Skeletal muscle satellite cell (primary cell): ENCODE measurements around the gene PRRG1. TPM values are rescaled to one million over a fixed set of nuclear protein-coding genes. Genes with fewer than 3 reads are reported as not detected.
A peak's percentile ranks its signal among the peaks of the same experiment; 100 is the strongest.
"Not testable (repeated sequence)": the region's sequence is repeated elsewhere in the genome, so short reads cannot be mapped to it uniquely, and the experiment has no call there.

ENCODE experiments used
- H3K27me3 ChIP-seq: 2 replicates; pipeline ENCODE4 v1.7.0; 2013; ENCODE audit warnings: low read length; ENCODE audit not compliant: control insufficient read depth, insufficient read depth
- H3K36me3 ChIP-seq: 2 replicates; pipeline ENCODE4 v1.7.0; 2013; ENCODE audit warnings: mild to moderate bottlenecking, control low read depth, low read length; ENCODE audit not compliant: insufficient read depth
- H3K4me1 ChIP-seq: 2 replicates; pipeline ENCODE4 v1.7.0; 2013; ENCODE audit warnings: low read length; ENCODE audit not compliant: control insufficient read depth, insufficient read depth
- H3K4me2 ChIP-seq: 2 replicates; pipeline ENCODE4 v1.7.0; 2013; ENCODE audit warnings: mild to moderate bottlenecking, low read length
- H3K4me3 ChIP-seq: 2 replicates; pipeline ENCODE4 v1.7.0; 2013; ENCODE audit warnings: low read length
- H3K9ac ChIP-seq: 2 replicates; pipeline ENCODE4 v1.7.0; 2013; ENCODE audit warnings: mild to moderate bottlenecking, low read depth, low read length, moderate library complexity
- H3K9me3 ChIP-seq: replicated peaks from 2 replicates; pipeline ENCODE4 v1.7.0; 2013; ENCODE audit warnings: mild to moderate bottlenecking, control low read depth, low read length
- total RNA-seq: library from RNA; depleted of rRNA; stranded (reverse); fragments of >200 nt; gene quantifications from 2 replicates; pipeline ENCODE4 v1.2.3, GENCODE V29; 2012; rRNA removed

Gene PRRG1
- total RNA-seq = 9.1 and 11.4 TPM in 2 replicates

DNA sequence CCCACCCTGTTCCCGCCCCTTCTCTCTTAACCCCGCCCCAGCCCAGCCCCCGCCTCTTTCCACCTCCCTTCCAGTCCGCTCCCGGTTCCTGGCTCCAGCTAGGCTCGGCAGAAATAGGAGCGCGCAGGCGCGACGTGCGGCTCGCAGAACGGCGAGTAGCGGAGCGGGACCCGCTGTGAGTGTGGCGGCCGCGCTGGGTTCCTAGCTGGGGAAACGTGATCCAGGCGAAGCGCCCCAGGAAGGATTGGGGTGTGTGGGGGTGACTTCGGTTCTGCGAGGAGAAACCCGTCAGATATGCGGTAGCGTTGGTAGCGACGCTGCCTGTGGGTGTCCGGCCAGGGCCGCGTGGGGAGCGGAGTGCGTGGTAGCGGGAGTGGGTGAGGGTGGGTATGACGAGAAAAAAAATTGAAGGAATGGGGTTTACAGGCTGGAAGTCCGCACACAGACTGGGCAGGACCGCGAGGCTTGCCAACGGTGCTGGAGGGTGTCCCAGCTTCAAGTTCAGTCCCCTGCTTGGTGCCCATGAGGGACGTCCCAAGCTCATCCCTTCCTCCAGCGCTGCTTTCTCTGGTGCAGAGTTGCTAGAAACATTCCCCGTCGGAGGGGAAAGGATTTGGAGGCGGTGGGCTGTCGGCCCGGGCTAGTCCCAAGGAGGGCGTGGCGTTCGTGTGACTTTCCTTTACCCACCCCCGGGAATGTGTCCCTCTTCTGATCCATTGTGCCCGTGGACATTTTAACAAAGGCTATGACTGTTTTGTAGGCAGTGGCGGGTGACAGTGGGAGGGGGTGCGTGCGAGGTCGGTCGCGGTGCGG lies at the start of gene PRRG1:
TSS of gene PRRG1 (plus strand) at position 144 of the 813 bp plus-strand sequence. CDS start 56,886 bp downstream, outside the sequence.
- peaks cover 8% of the 10 kb centered on the region for H3K4me1 ChIP-seq
- peak within 1 kb of the TSS; percentile 84 for H3K4me2 ChIP-seq
- peak within 1 kb of the TSS; percentile 89 for H3K9ac ChIP-seq
- peak within 1 kb of the TSS; percentile 90 for H3K4me3 ChIP-seq
- no peaks in the 10 kb centered on the region for H3K27me3 ChIP-seq
- no peaks in the 10 kb centered on the region for H3K9me3 ChIP-seq
- no peaks in the 10 kb centered on the region for H3K36me3 ChIP-seq

GRCh38 chrX:37302569-37302968 lies 46.6 kb upstream of the PRRG1 start:
- H3K27me3 ChIP-seq = no peaks in the 10 kb centered on the region
- H3K4me3 ChIP-seq = no peak overlapping the region
- no peaks in the 10 kb centered on the region for H3K4me1 ChIP-seq
- no peak overlapping the region for H3K4me2 ChIP-seq
- H3K9ac ChIP-seq = no peak overlapping the region
- no peaks in the 10 kb centered on the region for H3K9me3 ChIP-seq
- H3K36me3 ChIP-seq = no peaks in the 10 kb centered on the region

DNA sequence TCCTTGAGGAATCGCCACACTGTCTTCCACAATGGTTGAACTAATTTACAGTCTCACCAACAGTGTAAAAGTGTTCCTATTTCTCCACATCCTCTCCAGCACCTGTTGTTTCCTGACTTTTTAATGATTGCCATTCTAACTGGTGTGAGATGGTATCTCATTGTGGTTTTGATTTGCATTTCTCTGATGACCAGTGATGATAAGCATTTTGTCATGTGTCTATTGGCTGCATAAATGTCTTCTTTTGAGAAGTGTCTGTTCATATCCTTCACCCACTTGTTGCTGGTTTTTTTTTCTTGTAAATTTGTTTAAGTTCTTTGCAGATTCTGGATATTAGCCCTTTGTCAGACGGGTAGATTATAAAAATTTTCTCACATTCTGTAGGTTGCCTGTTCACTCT lies 43.9 kb upstream of the PRRG1 start:
- not testable (repeated sequence) for H3K36me3 ChIP-seq, H3K4me2 ChIP-seq, H3K4me1 ChIP-seq, H3K27me3 ChIP-seq, H3K9ac ChIP-seq, H3K4me3 ChIP-seq, H3K9me3 ChIP-seq

GRCh38 chrX:37314531-37314930 lies 34.6 kb upstream of the PRRG1 start:
- H3K9ac ChIP-seq = no peak overlapping the region
- H3K4me2 ChIP-seq = no peak overlapping the region
- H3K4me3 ChIP-seq = no peak overlapping the region

DNA sequence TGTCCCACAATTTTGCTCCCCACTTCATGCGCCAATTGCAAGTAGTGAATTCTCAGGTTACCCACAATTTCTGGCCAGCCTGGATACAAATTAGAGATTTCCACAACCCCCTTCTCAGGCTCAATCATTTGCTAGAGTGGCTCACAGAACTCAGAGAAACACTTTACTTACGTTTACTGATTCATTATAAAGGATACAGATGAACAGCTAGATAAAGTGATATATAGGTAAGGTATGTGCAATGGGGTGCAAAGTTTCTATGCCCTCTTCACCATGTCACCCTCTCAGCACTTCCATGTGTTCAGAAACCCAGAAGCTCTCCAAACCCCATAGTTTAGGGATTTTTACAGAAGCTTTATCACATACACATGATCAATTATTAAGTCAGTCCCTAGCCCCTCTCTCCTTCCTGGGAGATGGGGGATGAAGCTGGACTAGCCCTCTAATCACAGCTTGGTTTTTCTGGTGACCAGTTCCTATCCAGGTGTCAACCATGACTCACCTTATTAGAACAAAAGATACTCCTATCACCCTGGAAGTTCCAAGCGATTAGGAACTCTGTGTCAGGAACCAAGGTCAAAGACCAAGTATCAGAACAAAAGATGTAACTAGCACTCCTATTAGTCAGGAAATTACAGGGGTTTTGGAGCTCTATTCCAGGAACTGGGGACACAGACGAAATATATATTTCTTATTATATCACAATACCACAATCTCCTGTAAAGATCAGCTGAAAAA lies 33.5 kb upstream of the PRRG1 start:
- no peak overlapping the region for H3K9ac ChIP-seq
- H3K4me3 ChIP-seq = no peak overlapping the region

More at GRCh38 chrX:37314531-37314930, 34.6 kb upstream of the PRRG1 start:
- no peaks in the 10 kb centered on the region for H3K36me3 ChIP-seq
- H3K9me3 ChIP-seq = no peaks in the 10 kb centered on the region
- H3K27me3 ChIP-seq = no peaks in the 10 kb centered on the region
- no peaks in the 10 kb centered on the region for H3K4me1 ChIP-seq

DNA sequence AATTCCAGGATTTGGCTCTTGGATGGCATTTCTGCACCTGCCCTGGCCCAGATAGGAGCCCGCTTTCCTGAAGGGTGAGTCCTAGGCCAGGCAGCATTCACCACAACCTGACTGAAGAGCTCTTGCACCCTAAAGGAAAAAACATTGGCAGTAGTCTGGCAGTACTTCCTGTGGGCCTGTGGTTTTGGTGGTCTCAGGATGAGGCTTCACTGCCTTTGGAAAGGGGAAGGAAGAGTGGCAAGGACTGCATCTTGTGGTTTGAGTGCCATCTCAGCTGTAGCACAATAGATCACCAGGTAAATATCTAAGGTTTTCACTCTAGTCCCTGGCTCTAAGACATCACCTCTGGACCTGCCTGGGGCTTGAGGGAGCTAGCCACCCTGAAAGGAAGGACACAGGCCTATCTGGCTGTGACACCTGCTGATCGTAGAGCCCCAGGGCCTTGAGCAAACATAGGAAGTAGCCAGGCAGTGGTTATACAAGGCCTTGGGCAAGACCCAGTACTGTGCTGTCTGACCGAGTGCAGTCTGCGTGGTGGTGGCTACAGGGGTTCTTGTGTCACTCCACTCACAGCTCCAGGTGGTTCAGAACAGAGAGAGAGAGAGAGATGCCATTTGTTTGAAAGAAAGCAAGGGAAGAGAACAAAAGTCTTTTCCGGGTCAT lies 28.5 kb upstream of the PRRG1 start:
- H3K4me3 ChIP-seq = no peak overlapping the region
- H3K4me2 ChIP-seq = no peak overlapping the region
- no peaks in the 10 kb centered on the region for H3K9me3 ChIP-seq
- H3K9ac ChIP-seq = no peak overlapping the region
- no peaks in the 10 kb centered on the region for H3K4me1 ChIP-seq
- H3K27me3 ChIP-seq = no peaks in the 10 kb centered on the region
- no peaks in the 10 kb centered on the region for H3K36me3 ChIP-seq

More for the DNA sequence above, 33.5 kb upstream of the PRRG1 start:
- Histone ChIP-seq H3K36me3 (no peaks in the 10 kb centered on the region), H3K27me3 (no peaks in the 10 kb centered on the region), H3K9me3 (no peaks in the 10 kb centered on the region), H3K4me2 (no peak overlapping the region), H3K4me1 (no peaks in the 10 kb centered on the region)

- no peaks in the 10 kb centered on the region for H3K27me3 ChIP-seq
- H3K9me3 ChIP-seq = no peaks in the 10 kb centered on the region
- H3K36me3 ChIP-seq = no peaks in the 10 kb centered on the region
- H3K4me3 ChIP-seq = no peak overlapping the region
- no peaks in the 10 kb centered on the region for H3K4me1 ChIP-seq
- no peak overlapping the region for H3K4me2 ChIP-seq
- H3K9ac ChIP-seq = no peak overlapping the region
These were observed 18.5 kb upstream of the PRRG1 start for GRCh38 chrX:37330642-37331041.

GRCh38 chrX:37331546-37331945 lies 17.6 kb upstream of the PRRG1 start:
- no peak overlapping the region for H3K4me3 ChIP-seq

GRCh38 chrX:37332055-37332454 lies 17.1 kb upstream of the PRRG1 start:
- H3K4me3 ChIP-seq = no peak overlapping the region
- no peak overlapping the region for H3K4me2 ChIP-seq
- H3K36me3 ChIP-seq = no peaks in the 10 kb centered on the region
- H3K9me3 ChIP-seq = no peaks in the 10 kb centered on the region
- no peak overlapping the region for H3K9ac ChIP-seq
- no peaks in the 10 kb centered on the region for H3K27me3 ChIP-seq
- no peaks in the 10 kb centered on the region for H3K4me1 ChIP-seq

More at GRCh38 chrX:37331546-37331945, 17.6 kb upstream of the PRRG1 start:
- Histone ChIP-seq H3K4me1 (no peaks in the 10 kb centered on the region), H3K9ac (no peak overlapping the region), H3K27me3 (no peaks in the 10 kb centered on the region), H3K36me3 (no peaks in the 10 kb centered on the region), H3K9me3 (no peaks in the 10 kb centered on the region), H3K4me2 (no peak overlapping the region)

DNA sequence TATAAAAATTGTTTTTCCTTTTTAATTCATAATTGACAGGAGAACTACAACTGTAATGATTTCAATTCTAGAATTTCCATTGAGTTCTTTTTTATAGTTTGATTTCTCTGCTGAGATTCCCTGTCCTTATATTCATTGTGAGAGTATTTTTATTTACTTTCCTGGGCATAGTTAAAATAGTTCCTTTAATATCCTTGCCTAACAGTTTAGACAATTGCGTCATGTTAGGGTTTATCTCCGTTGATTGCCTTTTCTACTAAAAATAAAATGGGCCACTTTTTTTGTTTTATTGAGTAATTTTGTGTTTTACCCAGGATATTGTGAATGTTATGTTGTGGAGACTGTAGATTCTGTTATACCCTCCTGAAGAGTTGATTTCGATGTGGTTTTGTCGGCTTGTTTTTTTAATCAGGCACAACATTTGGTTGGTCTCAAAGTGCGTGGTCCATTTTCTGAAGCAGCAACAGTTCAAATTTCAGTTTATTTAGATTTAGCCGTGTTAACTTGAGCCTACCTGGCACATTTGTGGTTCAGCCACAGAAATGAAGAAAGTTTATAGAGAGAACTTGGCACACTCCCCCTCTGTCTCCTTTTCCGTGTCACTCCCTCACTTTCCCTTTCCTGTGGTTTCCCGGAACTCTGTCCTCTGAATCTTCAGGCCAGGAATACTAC lies 16.0 kb upstream of the PRRG1 start:
- peak overlapping the region; percentile 40 for H3K4me3 ChIP-seq
- peak overlapping the region; percentile 71 for H3K4me2 ChIP-seq
- no peaks in the 10 kb centered on the region for H3K36me3 ChIP-seq
- no peaks in the 10 kb centered on the region for H3K27me3 ChIP-seq
- H3K9ac ChIP-seq = no peak overlapping the region
- no peaks in the 10 kb centered on the region for H3K9me3 ChIP-seq
- no peaks in the 10 kb centered on the region for H3K4me1 ChIP-seq

GRCh38 chrX:37347420-37347819 lies 1.7 kb upstream of the PRRG1 start:
- no peak overlapping the region for H3K4me3 ChIP-seq
- H3K9me3 ChIP-seq = no peaks in the 10 kb centered on the region
- H3K27me3 ChIP-seq = no peaks in the 10 kb centered on the region
- peaks cover 8% of the 10 kb centered on the region for H3K4me1 ChIP-seq
- peak overlapping the region; percentile 5 for H3K4me2 ChIP-seq
- H3K9ac ChIP-seq = no peak overlapping the region
- H3K36me3 ChIP-seq = no peaks in the 10 kb centered on the region
